ENCODE data around the gene LDLRAD3. TPM values are rescaled to one million over a fixed set of nuclear protein-coding genes. Genes with fewer than 3 reads are reported as not detected.

LDLRAD3 gene
- total RNA-seq, 1 experiment from 2014 or later = 15.3 TPM

- Histone ChIP-seq H3K4me2 (ENCODE audit: low read length) (no peak overlapping the region), H3K9me2 (replicated peaks; ENCODE audit: low read length) (no peaks in the 10 kb centered on the region), H3K9me3 (ENCODE audit: low read length) (no peaks in the 10 kb centered on the region), H4K20me1 (ENCODE audit: low read length) (no peaks in the 10 kb centered on the region), H3K79me2 (ENCODE audit: low read length) (no peaks in the 10 kb centered on the region), H3K4me1 (ENCODE audit: insufficient read depth, low read length) (no peaks in the 10 kb centered on the region), H3K27ac (ENCODE audit: low read length) (no peak overlapping the region), H3K4me3 (ENCODE audit: low read length) (no peak overlapping the region), H3F3A (ENCODE audit: low read length, unreplicated experiment) (no peaks in the 10 kb centered on the region), H3K36me3 (ENCODE audit: low read depth, low read length) (peaks cover 9% of the 10 kb centered on the region), H2AFZ (ENCODE audit: low read length) (no peak overlapping the region), H3K9ac (ENCODE audit: low read length) (no peak overlapping the region), H3K27me3 (ENCODE audit: low read length) (no peaks in the 10 kb centered on the region)
- ChIA-PET CTCF (no interaction called here), POLR2A (ENCODE audit: unreplicated experiment) (no interaction called here)
- DNase-seq = no peak
- intact Hi-C loops (cut with micrococcal nuclease) = no loop called here
- TF ChIP-seq EZH2 (IDR thresholded peaks at IDR 0.05; ENCODE audit: low read length, unreplicated experiment) = no peak
- TF ChIP-seq EZH2phosphoT487 (IDR thresholded peaks at IDR 0.05; ENCODE audit: borderline replicate concordance, low read length) = no peak
- TF ChIP-seq, protein P1, sequence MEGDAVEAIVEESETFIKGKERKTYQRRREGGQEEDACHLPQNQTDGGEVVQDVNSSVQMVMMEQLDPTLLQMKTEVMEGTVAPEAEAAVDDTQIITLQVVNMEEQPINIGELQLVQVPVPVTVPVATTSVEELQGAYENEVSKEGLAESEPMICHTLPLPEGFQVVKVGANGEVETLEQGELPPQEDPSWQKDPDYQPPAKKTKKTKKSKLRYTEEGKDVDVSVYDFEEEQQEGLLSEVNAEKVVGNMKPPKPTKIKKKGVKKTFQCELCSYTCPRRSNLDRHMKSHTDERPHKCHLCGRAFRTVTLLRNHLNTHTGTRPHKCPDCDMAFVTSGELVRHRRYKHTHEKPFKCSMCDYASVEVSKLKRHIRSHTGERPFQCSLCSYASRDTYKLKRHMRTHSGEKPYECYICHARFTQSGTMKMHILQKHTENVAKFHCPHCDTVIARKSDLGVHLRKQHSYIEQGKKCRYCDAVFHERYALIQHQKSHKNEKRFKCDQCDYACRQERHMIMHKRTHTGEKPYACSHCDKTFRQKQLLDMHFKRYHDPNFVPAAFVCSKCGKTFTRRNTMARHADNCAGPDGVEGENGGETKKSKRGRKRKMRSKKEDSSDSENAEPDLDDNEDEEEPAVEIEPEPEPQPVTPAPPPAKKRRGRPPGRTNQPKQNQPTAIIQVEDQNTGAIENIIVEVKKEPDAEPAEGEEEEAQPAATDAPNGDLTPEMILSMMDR (conservative IDR thresholded peaks at IDR 0.05; ENCODE audit: low read depth, low read length) = no peak
- no peak for ATAC-seq
- BruUV-seq (replicated peaks) = no TSS peak
Measured at GRCh38 chr11:36103933-36104530, 160.2 kb downstream of the LDLRAD3 start.

DNA sequence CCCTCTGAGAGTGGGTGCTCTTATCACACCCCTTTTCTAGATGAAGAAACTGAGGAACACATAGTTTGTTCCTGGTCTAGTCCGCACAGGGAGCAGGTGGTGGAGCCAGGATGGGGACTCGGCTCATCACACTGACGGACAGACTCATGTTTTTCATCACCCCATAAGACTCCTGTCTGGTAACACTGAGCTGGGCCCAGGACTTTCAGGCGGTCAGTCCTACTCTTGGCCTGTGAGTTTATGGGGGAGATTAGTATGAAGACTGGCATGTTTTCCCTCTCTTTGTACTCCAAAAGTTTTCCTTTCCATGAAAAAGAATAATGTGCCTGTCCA is 160.8 kb downstream of the LDLRAD3 start:
- intact Hi-C loops (cut with micrococcal nuclease) = no loop called here
- CTCF ChIA-PET = no interaction called here

More for the DNA sequence above, 160.8 kb downstream of the LDLRAD3 start:
- no TSS peak for BruUV-seq (replicated peaks)
- H3K9me2 ChIP-seq (replicated peaks; ENCODE audit: low read length) = no peaks in the 10 kb centered on the region
- H3K27me3 ChIP-seq (ENCODE audit: low read length) = no peaks in the 10 kb centered on the region
- no peak for TF ChIP-seq EZH2phosphoT487 (IDR thresholded peaks at IDR 0.05; ENCODE audit: borderline replicate concordance, low read length)
- TF ChIP-seq EZH2 (IDR thresholded peaks at IDR 0.05; ENCODE audit: low read length, unreplicated experiment) = no peak
- TF ChIP-seq, protein P1 (conservative IDR thresholded peaks at IDR 0.05; ENCODE audit: low read depth, low read length) = no peak
- no peak for DNase-seq
- H3F3A ChIP-seq (ENCODE audit: low read length, unreplicated experiment) = no peaks in the 10 kb centered on the region
- H3K4me2 ChIP-seq (ENCODE audit: low read length) = no peak overlapping the region
- H3K9ac ChIP-seq (ENCODE audit: low read length) = no peak overlapping the region
- H3K4me3 ChIP-seq (ENCODE audit: low read length) = no peak overlapping the region
- peaks cover 6% of the 10 kb centered on the region; the same call in 1 of the 2 replicates for H3K36me3 ChIP-seq (ENCODE audit: low read depth, low read length)
- H3K27ac ChIP-seq (ENCODE audit: low read length) = no peak overlapping the region
- ATAC-seq = no peak
- POLR2A ChIA-PET (ENCODE audit: unreplicated experiment) = no interaction called here
- no peaks in the 10 kb centered on the region for H4K20me1 ChIP-seq (ENCODE audit: low read length)
- no peak overlapping the region for H2AFZ ChIP-seq (ENCODE audit: low read length)
- no peaks in the 10 kb centered on the region for H3K79me2 ChIP-seq (ENCODE audit: low read length)
- no peaks in the 10 kb centered on the region for H3K9me3 ChIP-seq (ENCODE audit: low read length)
- H3K4me1 ChIP-seq (ENCODE audit: insufficient read depth, low read length) = no peaks in the 10 kb centered on the region

Measured in PC-3 (cell line).